Thyroid gland (tissue), 4 donors: Measurements from ENCODE around the gene GPR101. TPM values are rescaled to one million over a fixed set of nuclear protein-coding genes. Genes with fewer than 3 reads are reported as not detected.

ENCODE experiments used
- DNase-seq, 2 donors: peaks; one replicate each; pipeline ENCODE4 v3.0.0-alpha.2; 2019
- H3K27ac ChIP-seq, 3 donors: fragments of 200-600 bp; sonication (generic); 1 replicate in 2 of 3; 2 replicates in 1 of 3; pipeline ENCODE4 v1.5.1; 2016 to 2019; ENCODE audit warnings: mild to moderate bottlenecking in 1 of 3, moderate library complexity in 1 of 3
- H3K27me3 ChIP-seq: fragments of 200-600 bp; sonication (generic); one replicate; pipeline ENCODE4 v1.5.1; 2019
- H3K36me3 ChIP-seq, 2 donors: fragments of 200-600 bp; sonication (generic); one replicate each; pipeline ENCODE4 v1.5.1; 2016 to 2019
- H3K4me1 ChIP-seq, 2 donors: fragments of 200-600 bp; sonication (generic); one replicate each; pipeline ENCODE4 v1.5.1; 2017 to 2019
- H3K4me3 ChIP-seq, 3 donors: fragments of 200-600 bp; sonication (generic); replicated peaks in 1 of 3; 1 replicate in 2 of 3; 2 replicates in 1 of 3; pipeline ENCODE4 v1.5.1; 2016; ENCODE audit warnings: mild to moderate bottlenecking in 1 of 3
- H3K9me3 ChIP-seq: fragments of 200-600 bp; sonication (generic); one replicate; pipeline ENCODE4 v1.5.1; 2017
- CTCF ChIP-seq, 6 experiments: fragments of 200-600 bp in 3 of 6; fragments of 450-650 bp in 3 of 6; sonication (generic) in 3 of 6; IDR thresholded peaks; one replicate each; pipeline ENCODE4 v1.5.1; 2016 to 2019; ENCODE audit warnings: antibody characterized with exemption in 6 of 6, mild to moderate bottlenecking in 2 of 6, inconsistent platforms in 1 of 6, moderate library complexity in 1 of 6
- POLR2A ChIP-seq, 2 donors: fragments of 450-650 bp; IDR thresholded peaks; one replicate each; pipeline ENCODE4 v1.6.1; 2017; ENCODE audit warnings: antibody characterized with exemption in 2 of 2, mild to moderate bottlenecking in 2 of 2, moderate library complexity in 1 of 2
- WGBS, 2 donors: methylation state at CpG; one replicate each; pipeline ENCODE4 v1.1.5; 2017; 5-methylcytosine and 5-hydroxymethylcytosine counted together
- intact Hi-C: fragments of 100-400 bp; cut with DNase I; formaldehyde crosslinking; loops from one replicate; pipeline ENCODE4 v1.15.1; 2023
- total RNA-seq, 4 donors: library from RNA; depleted of rRNA; stranded (reverse); fragments of >200 nt; gene quantifications; one replicate each; pipeline ENCODE4 v1.2.3, GENCODE V29; 2016

The GPR101 gene
- total RNA-seq, 4 donors from 2014 or later = not detected

DNA sequence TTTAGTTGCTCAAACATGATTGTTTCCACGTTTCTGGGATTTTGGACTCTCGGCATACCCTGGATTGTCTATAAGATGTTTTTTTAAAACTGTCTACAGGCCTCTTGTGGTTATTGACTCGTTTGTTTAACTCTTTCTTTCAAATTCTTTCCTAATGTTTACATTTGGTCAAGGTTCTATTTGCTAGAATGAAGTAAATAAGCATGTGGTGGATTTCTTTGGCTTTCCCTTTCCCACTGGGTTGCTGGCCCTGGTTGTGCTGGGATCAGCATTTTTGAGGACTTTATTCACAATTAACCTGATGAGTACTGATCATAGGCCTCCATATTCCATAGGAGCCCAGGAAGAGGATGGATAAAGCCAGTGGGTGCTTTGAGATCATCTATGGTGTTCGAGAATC, 11.1 kb upstream of the GPR101 start:
- Histone ChIP-seq H3K4me1 (no peaks in the 10 kb centered on the region), H3K4me3 (no peak overlapping the region), H3K9me3 (no peaks in the 10 kb centered on the region), H3K27me3 (no peaks in the 10 kb centered on the region), H3K27ac (no peak overlapping the region), H3K36me3 (no peaks in the 10 kb centered on the region)
- no peak for TF ChIP-seq CTCF (IDR thresholded peaks at IDR 0.05)
- no peak for TF ChIP-seq POLR2A (IDR thresholded peaks at IDR 0.05)
- DNase-seq = no peak
- 62 to 70% methylated on average over 3 to 4 of the region's 4 CpGs for WGBS, 2 donors
- intact Hi-C loops = no loop called here

GRCh38 chrX:137043736-137044135, 9.9 kb upstream of the GPR101 start:
- H3K9me3 ChIP-seq = no peaks in the 10 kb centered on the region
- intact Hi-C loops = no loop called here
- no peaks in the 10 kb centered on the region for H3K36me3 ChIP-seq
- TF ChIP-seq CTCF (IDR thresholded peaks at IDR 0.05) = no peak
- TF ChIP-seq POLR2A (IDR thresholded peaks at IDR 0.05) = no peak
- no peaks in the 10 kb centered on the region for H3K27me3 ChIP-seq
- no peaks in the 10 kb centered on the region for H3K4me1 ChIP-seq
- WGBS, 2 donors = 78 to 88% methylated on average over 1 of the region's 1 CpG
- no peak overlapping the region for H3K4me3 ChIP-seq
- DNase-seq = no peak
- H3K27ac ChIP-seq = no peak overlapping the region

- Histone ChIP-seq H3K36me3 (no peaks in the 10 kb centered on the region), H3K4me3 (no peak overlapping the region), H3K27me3 (no peaks in the 10 kb centered on the region), H3K9me3 (no peaks in the 10 kb centered on the region), H3K27ac (no peak overlapping the region), H3K4me1 (no peaks in the 10 kb centered on the region)
- TF ChIP-seq CTCF (IDR thresholded peaks at IDR 0.05) (no peak), POLR2A (IDR thresholded peaks at IDR 0.05) (no peak)
- DNase-seq = no peak
- WGBS, 2 donors = 83 to 89% methylated on average over 3 of the region's 3 CpGs
- intact Hi-C loops = no loop called here
Measured at GRCh38 chrX:137041329-137041728, 7.5 kb upstream of the GPR101 start.

DNA sequence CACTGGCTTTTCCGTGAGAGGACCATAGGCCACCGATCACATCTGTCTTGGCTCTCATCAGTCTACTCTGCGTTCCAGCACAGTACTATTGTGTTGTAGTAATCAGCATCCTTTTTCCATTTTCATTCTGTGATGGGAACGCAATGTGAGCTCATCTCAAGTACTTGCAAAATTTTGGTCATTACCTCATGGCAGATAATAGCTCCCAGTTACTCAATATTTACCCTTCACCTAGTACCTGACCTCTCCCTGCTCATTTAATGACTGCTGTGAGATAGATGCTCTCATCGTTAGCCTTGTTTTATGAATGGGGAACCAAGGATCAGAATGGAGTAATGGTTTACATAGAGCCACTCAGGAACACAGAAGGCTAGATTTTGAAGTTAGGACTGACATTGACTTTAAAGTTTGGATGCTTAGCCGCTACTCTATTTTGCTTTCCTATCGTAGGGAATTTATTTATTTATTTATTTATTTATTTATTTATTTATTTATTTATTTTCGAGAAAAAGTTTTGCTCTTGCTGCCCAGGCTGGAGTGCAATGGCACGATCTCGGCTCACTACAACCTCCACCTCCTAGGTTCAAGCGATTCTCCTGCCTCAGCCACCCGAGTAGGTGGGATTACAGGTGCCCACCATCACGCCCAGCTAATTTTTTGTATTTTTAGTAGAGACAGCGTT, 6.5 kb upstream of the GPR101 start:
- DNase-seq = no peak
- WGBS, 2 donors = 92 to 94% methylated on average over 14 of the region's 14 CpGs
- TF ChIP-seq CTCF (IDR thresholded peaks at IDR 0.05) (no peak), POLR2A (IDR thresholded peaks at IDR 0.05) (no peak)
- Histone ChIP-seq H3K9me3 (no peaks in the 10 kb centered on the region), H3K27ac (no peak overlapping the region), H3K4me3 (no peak overlapping the region), H3K36me3 (no peaks in the 10 kb centered on the region), H3K27me3 (no peaks in the 10 kb centered on the region), H3K4me1 (no peaks in the 10 kb centered on the region)
- intact Hi-C loops = no loop called here

GRCh38 chrX:137034508-137034872, 695 bp upstream of the GPR101 start:
- H3K27me3 ChIP-seq = no peaks in the 10 kb centered on the region
- no peaks in the 10 kb centered on the region for H3K9me3 ChIP-seq
- H3K4me1 ChIP-seq = no peaks in the 10 kb centered on the region
- no peak overlapping the region for H3K4me3 ChIP-seq
- H3K27ac ChIP-seq = no peak overlapping the region
- TF ChIP-seq POLR2A (IDR thresholded peaks at IDR 0.05) (no peak), CTCF (IDR thresholded peaks at IDR 0.05) (no peak)
- WGBS, 2 donors = 8 to 15% methylated on average over 3 of the region's 3 CpGs
- intact Hi-C loops = no loop called here
- no peaks in the 10 kb centered on the region for H3K36me3 ChIP-seq
- DNase-seq = no peak
